Pancreas (tissue), 10 donors: Measurements from ENCODE around the gene FAM78B. TPM values are rescaled to one million over a fixed set of nuclear protein-coding genes. Genes with fewer than 3 reads are reported as not detected.

Experiments
- ATAC-seq, 4 donors: fragments of 200-7000 bp; cut with Tn5 transposase; one replicate each; pipeline versions ENCODE4 v1.8.0 to v1.9.1; 2020; ENCODE audit warnings: mild to moderate bottlenecking in 4 of 4, moderate library complexity in 4 of 4
- DNase-seq, 6 donors: peaks; one replicate each; pipeline ENCODE4 v3.0.0-alpha.2; 2020
- FAIRE-seq: peaks from 2 replicates; lab custom pipeline; 2012; peaks lifted over from hg19 to GRCh38; lab: Jason Lieb, UNC
- H3K27ac ChIP-seq, 4 donors: fragments of 200-600 bp; sonication (generic); 1 replicate in 3 of 4; 2 replicates in 1 of 4; pipeline versions ENCODE4 v1.5.0 to v1.8.0; 2020
- H3K27me3 ChIP-seq, 4 donors: fragments of 200-600 bp; one replicate each; pipeline ENCODE4 v1.8.0; 2021
- H3K36me3 ChIP-seq, 3 donors: fragments of 200-600 bp; sonication (generic) in 1 of 3; one replicate each; pipeline versions ENCODE4 v1.5.0 to v1.8.0; 2020 to 2021
- H3K4me1 ChIP-seq, 3 donors: fragments of 200-600 bp; one replicate each; pipeline ENCODE4 v1.8.0; 2021
- H3K4me3 ChIP-seq, 4 donors: fragments of 200-600 bp; sonication (generic) in 2 of 4; one replicate each; pipeline versions ENCODE4 v1.5.0 to v1.8.0; 2020 to 2021
- H3K9me3 ChIP-seq, 4 donors: fragments of 200-600 bp; one replicate each; pipeline ENCODE4 v1.8.0; 2021
- CTCF ChIP-seq, 4 donors: fragments of 200-600 bp; sonication (generic) in 3 of 4; IDR thresholded peaks; one replicate each; pipeline versions ENCODE4 v1.5.0 to v1.8.0; 2021; ENCODE audit warnings: antibody characterized with exemption in 4 of 4
- WGBS, 2 donors: extraction: QIAGEN DNeasy Blood & Tissue Kit; methylation state at CpG; one replicate each; pipeline ENCODE4 v1.1.7; 2013; 5-methylcytosine and 5-hydroxymethylcytosine counted together
- intact Hi-C, 3 donors: fragments of 100-400 bp; cut with DNase I; formaldehyde crosslinking; loops; one replicate each; pipeline versions ENCODE4 v1.11.1 to v1.14.2; 2022
- polyA plus RNA-seq, 2 donors: library from polyadenylated mRNA; stranded (reverse); fragments of 200-250 nt; gene quantifications; one replicate each; pipeline ENCODE4 v1.2.3, GENCODE V29; 2013
- total RNA-seq, 6 donors: library from RNA; stranded (reverse); fragmentation: NEBNext Ultra II Directional in 4 of 6; extraction: Animal tissue kit (Norgen Biotek cat#: 25700) in 4 of 6; gene quantifications; one replicate each; pipeline versions ENCODE4 v1.2.1 to v1.2.4, GENCODE V29; 2021 to 2023
- donor health status: healthy with polysubstance abuse.
- donor health status: DM: no; HTN: no; CAD: no; lungs with moderate emphysema.
- donor health status: DM: no; HTN: no; CAD: no.
- donor health status: control.
- donor health status: control.
- donor health status: Bipolar disorder and iron deficiency.
- donor health status: DM: yes; HTN: yes; CAD: no.
- donor health status: DM: no; HTN: no; CAD: no.
- donor health status: DM: no; HTN: no; CAD: no.
- donor health status: DM: yes; HTN: yes; CAD: no.

FAM78B gene
- total and polyA plus RNA-seq, 8 donors: 0.66 to 3.6 (median 1.4) TPM

- H3K9me3 ChIP-seq: no peaks in the 10 kb centered on the region
- H3K4me3 ChIP-seq: no peak overlapping the region
- no peaks in the 10 kb centered on the region for H3K36me3 ChIP-seq
- DNase-seq: no peak
- no peak overlapping the region for H3K27ac ChIP-seq
- intact Hi-C loops: no loop called here
- no peak for FAIRE-seq
- no peak for ATAC-seq
- H3K4me1 ChIP-seq: no peaks in the 10 kb centered on the region
- H3K27me3 ChIP-seq: no peaks in the 10 kb centered on the region
- WGBS, 2 donors: 76 to 78% methylated on average over 8 of the region's 8 CpGs
- TF ChIP-seq CTCF (IDR thresholded peaks at IDR 0.05): no peak
These were observed 46.5 kb downstream of the FAM78B start for GRCh38 chr1:166120281-166120680.

GRCh38 chr1:166119471-166119965 lies 47.3 kb downstream of the FAM78B start:
- Histone ChIP-seq H3K27ac (no peak overlapping the region), H3K36me3 (no peaks in the 10 kb centered on the region), H3K4me1 (no peaks in the 10 kb centered on the region), H3K9me3 (no peaks in the 10 kb centered on the region), H3K4me3 (no peak overlapping the region), H3K27me3 (no peaks in the 10 kb centered on the region)
- no peak for DNase-seq
- FAIRE-seq: no peak
- intact Hi-C loops: no loop called here
- 72 to 75% methylated on average over 11 of the region's 11 CpGs for WGBS, 2 donors
- ATAC-seq: no peak
- TF ChIP-seq CTCF (IDR thresholded peaks at IDR 0.05): no peak

GRCh38 chr1:166117776-166118175 lies 49.0 kb downstream of the FAM78B start:
- ATAC-seq (no peak), FAIRE-seq (no peak), DNase-seq (no peak)
- H3K9me3 ChIP-seq: no peaks in the 10 kb centered on the region
- H3K36me3 ChIP-seq: no peaks in the 10 kb centered on the region
- no peak overlapping the region for H3K4me3 ChIP-seq
- 89 to 94% methylated on average over 5 of the region's 5 CpGs for WGBS, 2 donors
- H3K4me1 ChIP-seq: no peaks in the 10 kb centered on the region
- intact Hi-C loops: no loop called here
- no peak for TF ChIP-seq CTCF (IDR thresholded peaks at IDR 0.05)
- no peaks in the 10 kb centered on the region for H3K27me3 ChIP-seq
- no peak overlapping the region for H3K27ac ChIP-seq

GRCh38 chr1:166116026-166116425 lies 50.8 kb downstream of the FAM78B start:
- 97 to 100% methylated on average over 1 of the region's 1 CpG for WGBS, 2 donors
- Histone ChIP-seq H3K4me3 (no peak overlapping the region), H3K36me3 (no peaks in the 10 kb centered on the region), H3K27ac (no peak overlapping the region), H3K27me3 (no peaks in the 10 kb centered on the region), H3K9me3 (no peaks in the 10 kb centered on the region), H3K4me1 (no peaks in the 10 kb centered on the region)
- TF ChIP-seq CTCF (IDR thresholded peaks at IDR 0.05): no peak
- DNase-seq (no peak), ATAC-seq (no peak), FAIRE-seq (no peak)
- intact Hi-C loops: no loop called here

- ATAC-seq (no peak), DNase-seq (no peak), FAIRE-seq (no peak)
- Histone ChIP-seq H3K36me3 (no peaks in the 10 kb centered on the region), H3K27me3 (no peaks in the 10 kb centered on the region), H3K9me3 (no peaks in the 10 kb centered on the region), H3K4me3 (no peak overlapping the region), H3K4me1 (no peaks in the 10 kb centered on the region), H3K27ac (no peak overlapping the region)
- intact Hi-C loops: no loop called here
- 93 to 96% methylated on average over 1 of the region's 1 CpG for WGBS, 2 donors
- no peak for TF ChIP-seq CTCF (IDR thresholded peaks at IDR 0.05)
These were observed 52.4 kb downstream of the FAM78B start for GRCh38 chr1:166114419-166114818.
